ENCODE results near the gene NOS1AP.

DNA sequence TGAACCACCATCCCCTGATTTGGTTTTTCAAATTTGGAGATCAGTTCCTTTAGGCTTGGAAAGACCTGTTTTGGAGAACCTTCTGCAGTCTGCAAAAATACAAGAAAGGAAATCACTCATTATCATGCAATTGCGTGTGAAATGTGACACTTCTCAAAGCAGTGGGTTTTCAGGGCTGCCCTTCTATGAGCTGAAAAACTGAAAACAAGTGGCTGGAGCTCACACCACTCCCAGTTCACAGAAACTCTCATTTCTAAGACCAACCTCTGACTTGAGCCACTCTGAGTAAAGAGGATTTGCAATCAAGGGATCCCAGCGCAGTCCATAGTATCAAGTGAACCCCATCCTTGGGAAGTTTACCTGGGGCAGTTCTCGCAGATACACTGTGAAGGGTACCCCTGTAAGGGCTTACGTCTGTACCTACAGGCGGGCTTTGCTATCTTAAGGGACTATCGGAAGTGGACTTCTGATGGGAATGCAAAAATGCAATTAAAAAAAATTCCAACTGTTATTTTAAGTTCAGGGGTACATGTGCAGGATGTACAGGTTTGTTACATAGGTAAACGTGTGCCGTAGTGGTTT, 329.6 kb downstream of the NOS1AP start:
- TF ChIP-seq SUZ12 (IDR thresholded peaks at IDR 0.05; ENCODE audit: extremely low read depth, insufficient read depth, insufficient read length), result no peak
- TF ChIP-seq ZNF274 (IDR thresholded peaks at IDR 0.05; ENCODE audit: low read depth, low read length), result no peak
